T-helper 2 cell treated with Interferon-gamma antibody and Interleukin-4, amounts not matched to agents 5 μg/mL and 100 μg/mL, for 36 hours (primary cell): ENCODE measurements around the gene ARHGAP29.
"Not testable (repeated sequence)": the region's sequence is repeated elsewhere in the genome, so short reads cannot be mapped to it uniquely, and the experiment has no call there.

ENCODE experiments used
- DNase-seq: peaks from one replicate; pipeline ENCODE4 v3.0.0; 2021; ENCODE audit warnings: low spot score
- H3K27ac Mint-ChIP-seq: one replicate; pipeline ENCODE4 v1.8.0; 2021; ENCODE audit warnings: mild to moderate bottlenecking, mixed read lengths
- H3K27me3 Mint-ChIP-seq: one replicate; pipeline ENCODE4 v1.8.0; 2021; ENCODE audit warnings: low read depth, mixed read lengths
- H3K36me3 Mint-ChIP-seq: one replicate; pipeline ENCODE4 v1.8.0; 2021; ENCODE audit warnings: low read depth, mixed read lengths
- H3K4me1 Mint-ChIP-seq: one replicate; pipeline ENCODE4 v1.8.0; 2021; ENCODE audit warnings: low read depth, mixed read lengths
- H3K4me3 Mint-ChIP-seq: one replicate; pipeline ENCODE4 v1.8.0; 2022; ENCODE audit warnings: mild to moderate bottlenecking, moderate library complexity, mixed read lengths
- H3K9me3 Mint-ChIP-seq: one replicate; pipeline ENCODE4 v1.8.0; 2021; ENCODE audit warnings: mixed read lengths

The ARHGAP29 gene

GRCh38 chr1:94199398-94199797 is 38.0 kb downstream of the ARHGAP29 start:
- H3K9me3 Mint-ChIP-seq: no peaks in the 10 kb centered on the region

DNA sequence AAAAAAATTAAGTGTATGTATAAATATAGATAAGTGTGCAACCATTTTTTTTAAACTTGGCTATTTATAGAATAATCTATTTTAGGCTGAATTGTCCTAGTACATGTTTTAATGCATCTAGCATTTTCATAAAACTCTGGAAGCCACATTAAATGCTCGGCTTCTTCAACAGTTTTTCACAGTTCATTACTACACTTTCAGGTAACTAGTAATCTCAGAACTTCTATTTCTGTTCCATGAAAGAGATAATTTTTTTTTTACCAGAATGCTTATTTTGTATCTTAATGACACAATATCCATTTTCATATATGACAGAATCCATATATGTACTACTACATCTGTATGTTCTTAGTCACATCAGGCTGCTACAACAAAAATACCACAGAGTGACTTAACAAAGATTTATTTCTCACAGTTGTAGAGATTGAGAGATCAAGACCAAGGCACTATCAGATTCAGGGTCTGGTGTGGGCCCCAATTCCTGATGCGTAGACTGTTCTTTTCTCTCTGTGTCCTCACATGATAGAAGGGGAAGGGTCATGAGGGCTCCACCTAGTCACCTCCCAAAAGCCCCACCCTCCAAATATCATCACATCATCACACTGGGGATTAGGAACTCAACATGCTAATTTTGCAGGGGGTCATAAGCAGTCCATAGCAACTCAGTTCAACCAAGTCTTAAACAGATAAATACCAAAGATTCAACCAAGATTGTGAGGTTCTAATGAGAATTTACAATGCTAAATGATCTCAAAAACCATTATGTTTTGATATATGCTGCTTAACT is 43.1 kb downstream of the ARHGAP29 start:
- no peak overlapping the region for H3K4me3 Mint-ChIP-seq
- peaks cover 25% of the 10 kb centered on the region for H3K27me3 Mint-ChIP-seq
- no peaks in the 10 kb centered on the region for H3K36me3 Mint-ChIP-seq

More at GRCh38 chr1:94199398-94199797, 38.0 kb downstream of the ARHGAP29 start:
- Mint-ChIP-seq H3K27ac (no peak overlapping the region), H3K4me3 (no peak overlapping the region), H3K4me1 (no peaks in the 10 kb centered on the region), H3K36me3 (no peaks in the 10 kb centered on the region), H3K27me3 (peaks cover 31% of the 10 kb centered on the region)
- DNase-seq: no peak

GRCh38 chr1:94193128-94193527 is 44.3 kb downstream of the ARHGAP29 start:
- no peak overlapping the region for H3K4me3 Mint-ChIP-seq
- H3K9me3 Mint-ChIP-seq: no peaks in the 10 kb centered on the region
- peaks cover 22% of the 10 kb centered on the region for H3K27me3 Mint-ChIP-seq
- H3K27ac Mint-ChIP-seq: no peak overlapping the region
- no peaks in the 10 kb centered on the region for H3K36me3 Mint-ChIP-seq
- H3K4me1 Mint-ChIP-seq: no peaks in the 10 kb centered on the region
- DNase-seq: no peak

More for the DNA sequence above, 43.1 kb downstream of the ARHGAP29 start:
- no peaks in the 10 kb centered on the region for H3K4me1 Mint-ChIP-seq
- no peak for DNase-seq
- H3K9me3 Mint-ChIP-seq: no peaks in the 10 kb centered on the region
- H3K27ac Mint-ChIP-seq: no peak overlapping the region

DNA sequence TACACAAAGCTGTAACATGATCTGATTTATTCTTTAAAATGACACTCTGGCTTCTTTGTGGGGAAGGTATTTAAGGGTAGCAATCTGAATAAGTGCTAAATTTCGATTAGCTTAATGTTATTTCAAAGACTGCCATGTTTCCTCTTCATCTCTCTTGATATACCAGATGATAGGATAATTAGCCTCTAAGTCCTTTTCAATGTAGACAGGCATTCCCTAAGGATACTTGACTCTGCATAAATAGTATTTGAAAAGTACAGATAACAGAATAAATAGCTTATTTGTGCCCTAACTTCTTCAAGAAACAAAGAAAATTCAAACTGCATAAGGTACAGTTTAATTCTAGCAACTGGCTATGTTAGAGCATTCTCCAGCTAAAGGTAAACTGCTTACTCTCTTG is 46.2 kb downstream of the ARHGAP29 start:
- no peaks in the 10 kb centered on the region for H3K9me3 Mint-ChIP-seq
- no peak for DNase-seq
- no peak overlapping the region for H3K27ac Mint-ChIP-seq
- H3K4me1 Mint-ChIP-seq: no peaks in the 10 kb centered on the region
- H3K27me3 Mint-ChIP-seq: peaks cover 19% of the 10 kb centered on the region
- no peaks in the 10 kb centered on the region for H3K36me3 Mint-ChIP-seq
- no peak overlapping the region for H3K4me3 Mint-ChIP-seq

- Mint-ChIP-seq H3K9me3 (no peaks in the 10 kb centered on the region), H3K27ac (no peak overlapping the region), H3K4me3 (no peak overlapping the region), H3K27me3 (peaks cover 7% of the 10 kb centered on the region), H3K36me3 (no peaks in the 10 kb centered on the region), H3K4me1 (no peaks in the 10 kb centered on the region)
- DNase-seq: no peak
These were observed 50.4 kb downstream of the ARHGAP29 start for GRCh38 chr1:94186946-94187345.

DNA sequence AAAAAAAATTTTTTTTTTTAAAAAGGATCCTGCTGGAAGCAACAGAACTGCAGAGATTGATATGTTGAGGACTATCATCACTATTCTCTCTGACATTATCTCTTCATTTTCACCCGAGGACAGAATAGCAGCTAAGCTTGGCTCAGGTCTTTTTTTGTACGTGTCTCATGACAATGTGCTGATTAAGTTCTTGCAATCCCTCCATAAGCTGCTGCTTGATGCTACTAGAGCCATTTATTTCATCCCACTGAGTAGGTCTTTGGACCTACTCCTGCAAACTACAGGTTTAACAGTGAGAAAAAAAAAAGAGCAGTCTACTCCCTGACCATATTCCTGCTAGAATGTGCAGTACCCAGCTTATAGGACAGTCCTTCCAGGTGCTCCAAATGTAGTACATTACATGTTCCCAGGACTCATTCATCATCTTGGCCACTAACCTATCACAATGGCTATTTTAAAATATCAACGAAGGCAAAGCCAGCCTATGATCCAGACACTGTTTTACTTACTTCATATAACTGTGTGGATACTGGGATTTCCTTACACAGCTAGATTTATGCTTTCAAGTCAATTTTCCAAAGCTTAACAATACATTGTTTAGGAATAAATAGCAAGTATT is 54.1 kb downstream of the ARHGAP29 start:
- Mint-ChIP-seq H3K4me1 (no peaks in the 10 kb centered on the region), H3K9me3 (no peaks in the 10 kb centered on the region), H3K27me3 (peaks cover 7% of the 10 kb centered on the region), H3K4me3 (no peak overlapping the region), H3K36me3 (no peaks in the 10 kb centered on the region), H3K27ac (no peak overlapping the region)
- no peak for DNase-seq

DNA sequence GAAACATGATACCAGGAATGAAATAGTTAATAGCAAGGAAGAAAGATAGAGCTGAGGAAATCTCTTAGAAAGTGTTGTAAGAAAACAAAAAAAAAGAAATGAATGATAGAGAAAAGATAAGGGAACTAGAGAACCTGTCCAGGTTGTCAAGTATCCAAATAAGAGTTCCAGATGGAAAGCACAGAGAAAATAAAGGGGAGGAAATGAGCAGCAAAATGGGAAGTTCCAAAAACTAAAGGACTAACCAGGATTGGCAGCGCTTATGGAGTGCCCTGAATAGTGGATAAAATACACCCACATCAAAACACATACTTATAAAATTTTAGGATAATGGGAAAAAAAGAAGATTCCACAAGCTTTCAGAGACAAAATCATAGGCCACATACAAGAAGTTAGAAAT is 55.2 kb downstream of the ARHGAP29 start:
- Mint-ChIP-seq H3K9me3 (no peaks in the 10 kb centered on the region), H3K4me1 (no peaks in the 10 kb centered on the region), H3K27me3 (peaks cover 7% of the 10 kb centered on the region), H3K36me3 (no peaks in the 10 kb centered on the region), H3K4me3 (no peak overlapping the region), H3K27ac (no peak overlapping the region)
- no peak for DNase-seq

GRCh38 chr1:94180650-94181049 is 56.7 kb downstream of the ARHGAP29 start:
- no peak overlapping the region for H3K4me3 Mint-ChIP-seq
- peaks cover 7% of the 10 kb centered on the region for H3K27me3 Mint-ChIP-seq
- H3K27ac Mint-ChIP-seq: no peak overlapping the region
- no peaks in the 10 kb centered on the region for H3K4me1 Mint-ChIP-seq
- no peaks in the 10 kb centered on the region for H3K36me3 Mint-ChIP-seq
- H3K9me3 Mint-ChIP-seq: no peaks in the 10 kb centered on the region
- no peak for DNase-seq

DNA sequence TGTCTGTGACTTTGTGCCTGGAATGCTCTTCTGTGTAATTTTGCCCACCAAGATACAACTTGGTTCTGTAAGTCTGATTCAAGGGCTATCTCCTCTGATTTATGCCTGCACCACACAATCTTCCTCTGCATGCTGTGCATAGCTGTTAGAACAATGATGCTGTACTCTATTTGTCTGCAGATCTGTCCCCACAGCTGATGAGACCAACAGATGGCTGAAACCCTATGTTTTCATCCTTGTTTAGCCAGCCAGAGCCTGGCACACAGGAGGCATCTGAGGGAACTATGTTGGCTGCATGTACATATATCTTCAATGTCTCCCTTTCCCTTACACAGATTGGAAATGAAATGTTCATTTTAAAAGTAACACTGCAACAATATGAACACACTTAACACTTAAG is 58.5 kb downstream of the ARHGAP29 start:
- H3K4me3 Mint-ChIP-seq: no peak overlapping the region
- H3K27me3 Mint-ChIP-seq: peaks cover 5% of the 10 kb centered on the region
- H3K27ac Mint-ChIP-seq: no peak overlapping the region
- no peaks in the 10 kb centered on the region for H3K36me3 Mint-ChIP-seq
- H3K4me1 Mint-ChIP-seq: no peaks in the 10 kb centered on the region
- no peak for DNase-seq
- H3K9me3 Mint-ChIP-seq: no peaks in the 10 kb centered on the region

DNA sequence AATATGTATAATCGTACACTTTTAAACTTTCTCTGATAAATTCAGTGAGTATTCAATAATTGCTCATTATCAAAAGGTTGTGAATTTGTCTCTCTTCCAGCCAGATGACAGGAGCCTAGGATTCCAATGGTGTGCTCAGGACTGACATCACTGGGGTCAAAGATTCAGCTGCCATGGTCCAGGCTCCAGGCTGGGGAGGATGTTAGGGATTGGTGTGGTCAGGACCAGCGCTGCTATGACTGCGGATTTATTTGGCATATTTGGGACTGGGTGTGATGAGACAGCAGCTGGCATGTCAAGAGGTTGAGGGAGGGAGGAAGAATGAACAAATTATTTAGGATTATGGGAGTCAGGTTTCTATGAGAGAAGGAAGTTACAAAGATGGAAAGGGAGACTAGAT is 68.3 kb downstream of the ARHGAP29 start:
- no peak for DNase-seq
- Mint-ChIP-seq H3K27ac (no peak overlapping the region), H3K9me3 (no peaks in the 10 kb centered on the region), H3K4me3 (no peak overlapping the region), H3K36me3 (no peaks in the 10 kb centered on the region), H3K27me3 (peaks cover 14% of the 10 kb centered on the region), H3K4me1 (no peaks in the 10 kb centered on the region)

DNA sequence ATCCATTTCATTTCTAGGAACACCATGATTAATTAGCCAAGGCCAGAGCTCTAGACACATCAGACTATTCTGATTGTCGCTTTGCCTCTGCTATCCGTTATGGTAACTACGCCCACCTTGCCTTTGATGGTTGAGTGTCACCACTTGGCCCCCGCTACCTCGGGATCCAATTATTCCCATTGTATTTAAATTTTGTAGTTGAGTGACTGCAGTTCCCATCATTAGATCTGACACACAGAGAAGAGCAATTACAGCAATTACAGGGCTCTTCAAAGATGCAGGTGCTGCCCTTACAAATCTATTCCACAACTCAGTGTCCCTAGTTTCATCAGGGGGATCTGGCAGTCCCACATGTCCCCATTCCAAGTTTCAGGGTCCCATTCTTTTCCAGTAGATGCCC is 71.5 kb downstream of the ARHGAP29 start:
- no peaks in the 10 kb centered on the region for H3K36me3 Mint-ChIP-seq
- peaks cover 10% of the 10 kb centered on the region for H3K27me3 Mint-ChIP-seq
- H3K4me1 Mint-ChIP-seq: no peaks in the 10 kb centered on the region
- no peak for DNase-seq
- H3K9me3 Mint-ChIP-seq: no peaks in the 10 kb centered on the region
- no peak overlapping the region for H3K27ac Mint-ChIP-seq
- H3K4me3 Mint-ChIP-seq: no peak overlapping the region

GRCh38 chr1:94164885-94165284 is 72.5 kb downstream of the ARHGAP29 start:
- H3K4me1 Mint-ChIP-seq, H3K4me3 Mint-ChIP-seq, H3K27ac Mint-ChIP-seq, DNase-seq, H3K36me3 Mint-ChIP-seq, H3K9me3 Mint-ChIP-seq, H3K27me3 Mint-ChIP-seq: not testable (repeated sequence)

GRCh38 chr1:94164121-94164520 is 73.3 kb downstream of the ARHGAP29 start:
- not testable (repeated sequence) for H3K36me3 Mint-ChIP-seq, H3K27me3 Mint-ChIP-seq, H3K4me3 Mint-ChIP-seq, H3K9me3 Mint-ChIP-seq, DNase-seq, H3K27ac Mint-ChIP-seq, H3K4me1 Mint-ChIP-seq

DNA sequence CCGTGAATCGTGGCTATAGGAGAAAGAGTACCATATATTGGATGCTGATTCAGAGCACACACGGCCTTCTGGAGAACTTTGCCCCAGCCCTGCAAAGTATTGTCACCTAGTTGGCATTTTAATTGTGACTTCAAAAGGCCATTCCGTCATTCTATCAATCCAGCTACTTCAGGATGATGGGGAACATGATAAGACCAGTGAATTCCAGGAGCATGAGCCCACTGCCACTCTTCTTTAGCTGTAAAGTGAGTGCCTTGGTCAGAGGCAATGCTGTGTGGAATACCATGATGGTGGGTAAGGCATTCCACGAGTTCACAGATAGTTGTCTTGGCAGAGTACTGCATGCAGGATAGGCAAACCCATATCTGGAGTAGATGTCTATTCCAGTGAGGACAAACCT is 74.1 kb downstream of the ARHGAP29 start:
- H3K36me3 Mint-ChIP-seq, DNase-seq, H3K4me1 Mint-ChIP-seq, H3K27ac Mint-ChIP-seq, H3K9me3 Mint-ChIP-seq, H3K4me3 Mint-ChIP-seq, H3K27me3 Mint-ChIP-seq: not testable (repeated sequence)

DNA sequence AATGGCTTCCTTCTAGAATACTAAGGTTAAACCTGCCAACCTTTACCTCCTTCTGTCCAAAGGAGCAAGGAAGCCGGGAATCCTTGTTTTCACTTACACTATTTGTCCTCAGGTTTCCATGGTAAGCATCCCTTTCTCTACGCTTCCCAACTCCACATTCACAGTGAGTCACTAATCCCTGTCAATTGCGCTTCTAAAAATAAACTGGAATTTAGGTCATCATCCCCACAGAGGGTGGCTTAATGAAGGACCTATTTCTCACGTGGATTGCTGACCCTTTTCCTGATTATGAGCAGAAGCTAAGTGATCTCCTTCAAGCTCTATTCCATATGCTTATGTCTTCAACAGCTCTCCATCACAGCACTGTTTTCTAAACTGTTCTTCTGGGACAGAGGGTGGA is 76.6 kb downstream of the ARHGAP29 start:
- no peak overlapping the region for H3K27ac Mint-ChIP-seq
- no peaks in the 10 kb centered on the region for H3K36me3 Mint-ChIP-seq
- no peaks in the 10 kb centered on the region for H3K4me1 Mint-ChIP-seq
- DNase-seq: no peak
- peaks cover 6% of the 10 kb centered on the region for H3K27me3 Mint-ChIP-seq
- no peak overlapping the region for H3K4me3 Mint-ChIP-seq
- H3K9me3 Mint-ChIP-seq: no peaks in the 10 kb centered on the region
